ENCODE results near the gene UBASH3B.

Gene UBASH3B

DNA sequence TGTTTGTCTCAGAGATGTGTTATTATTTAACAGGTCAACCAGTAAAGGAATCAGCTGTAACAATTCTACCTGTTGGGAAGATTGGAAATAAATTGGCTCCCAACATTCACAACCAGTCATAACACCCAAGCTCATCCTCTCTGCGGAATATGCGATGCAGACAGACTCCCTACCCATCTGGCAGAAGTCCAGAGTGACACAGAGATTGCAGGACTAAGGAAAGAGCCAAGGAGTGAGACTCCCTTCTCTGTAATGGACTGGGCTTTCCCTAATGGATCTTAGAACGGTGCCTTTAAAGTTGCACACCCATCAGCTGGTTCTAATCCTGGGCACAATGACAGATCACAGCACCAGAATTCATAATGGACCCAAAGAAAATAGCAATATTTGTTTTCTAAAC, 27.8 kb upstream of the UBASH3B start:
- no peaks in the 10 kb centered on the region for H3K9me3 ChIP-seq (replicated peaks; ENCODE audit: insufficient read depth, low read length)
- DNase-seq, result no peak
- no peaks in the 10 kb centered on the region for H3K36me3 ChIP-seq (replicated peaks; ENCODE audit: insufficient read depth, low read length)
- no peak overlapping the region for H3K27ac ChIP-seq (ENCODE audit: low read length)
- no peak for TF ChIP-seq EZH2phosphoT487 (IDR thresholded peaks at IDR 0.05; ENCODE audit: low read length)
- no peaks in the 10 kb centered on the region for H4K20me1 ChIP-seq (ENCODE audit: insufficient read depth, low read length)
- H3K4me1 ChIP-seq (ENCODE audit: low read length), result no peaks in the 10 kb centered on the region
- no peak overlapping the region for H3K4me3 ChIP-seq (ENCODE audit: low read length)
- H3K27me3 ChIP-seq (replicated peaks; ENCODE audit: insufficient read depth, low read length), result no peaks in the 10 kb centered on the region
- no peaks in the 10 kb centered on the region for H3F3A ChIP-seq (ENCODE audit: insufficient read depth, low read length)
- no peak overlapping the region for H3K9ac ChIP-seq (ENCODE audit: low read length)
- H3K79me2 ChIP-seq (ENCODE audit: low read length), result no peaks in the 10 kb centered on the region
- no peak overlapping the region for H2AFZ ChIP-seq (ENCODE audit: low read length)
- no peak overlapping the region for H3K4me2 ChIP-seq (ENCODE audit: low read depth, low read length)
- H3K9me2 ChIP-seq (replicated peaks; ENCODE audit: insufficient read depth, low read length), result no peaks in the 10 kb centered on the region

DNA sequence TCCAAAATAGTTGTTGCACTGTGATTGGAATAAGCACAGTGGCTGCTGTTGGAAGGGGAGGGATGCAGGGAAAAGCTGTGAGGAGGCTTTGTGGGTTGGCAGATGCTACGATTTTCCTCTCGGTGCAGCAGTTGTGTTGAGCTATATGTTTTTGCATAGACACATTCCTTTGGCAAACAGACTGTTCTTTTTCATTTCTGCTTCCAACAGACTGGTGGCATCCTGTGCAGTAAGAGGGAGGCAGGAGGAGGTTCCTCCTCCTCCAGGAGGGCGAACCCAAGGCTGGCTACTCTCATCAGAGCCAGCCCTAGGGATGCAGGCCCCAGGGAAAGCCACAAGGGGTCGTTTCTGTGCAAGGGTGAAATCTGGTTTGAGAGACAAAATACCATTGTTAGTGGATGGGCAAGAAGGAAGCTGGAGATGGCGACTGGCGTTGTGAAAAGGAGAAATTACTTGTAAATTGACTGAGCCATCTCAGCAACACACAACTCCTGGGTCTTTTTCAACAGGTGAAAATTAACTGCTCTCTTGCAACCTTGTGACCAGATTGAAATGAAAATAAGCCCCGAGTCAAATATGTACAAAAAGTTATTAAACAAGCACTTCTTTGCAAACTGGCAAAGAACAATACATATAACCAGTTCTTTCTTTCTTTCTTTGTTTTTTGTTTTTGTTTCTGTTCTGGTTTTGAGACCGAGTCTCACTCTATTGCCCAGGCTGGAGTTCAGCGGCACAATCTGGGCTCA, 26.5 kb upstream of the UBASH3B start:
- Histone ChIP-seq H3K4me3 (ENCODE audit: low read length) (no peak overlapping the region), H3K36me3 (replicated peaks; ENCODE audit: insufficient read depth, low read length) (no peaks in the 10 kb centered on the region), H3K27me3 (replicated peaks; ENCODE audit: insufficient read depth, low read length) (no peaks in the 10 kb centered on the region), H3K79me2 (ENCODE audit: low read length) (no peaks in the 10 kb centered on the region), H2AFZ (ENCODE audit: low read length) (peak overlapping the region; percentile 43; the same call in 1 of the 2 replicates), H3K9me2 (replicated peaks; ENCODE audit: insufficient read depth, low read length) (no peaks in the 10 kb centered on the region), H3K4me2 (ENCODE audit: low read depth, low read length) (no peak overlapping the region; the same call in 1 of the 2 replicates), H4K20me1 (ENCODE audit: insufficient read depth, low read length) (no peaks in the 10 kb centered on the region), H3K9ac (ENCODE audit: low read length) (no peak overlapping the region), H3K9me3 (replicated peaks; ENCODE audit: insufficient read depth, low read length) (no peaks in the 10 kb centered on the region), H3F3A (ENCODE audit: insufficient read depth, low read length) (no peaks in the 10 kb centered on the region), H3K27ac (ENCODE audit: low read length) (no peak overlapping the region), H3K4me1 (ENCODE audit: low read length) (no peaks in the 10 kb centered on the region)
- peak; percentile 66 for DNase-seq
- peak; percentile 85 for TF ChIP-seq CTCF (IDR thresholded peaks at IDR 0.05; ENCODE audit: low read length)
- TF ChIP-seq EZH2phosphoT487 (IDR thresholded peaks at IDR 0.05; ENCODE audit: low read length), result no peak

GRCh38 chr11:122632181-122632824, 23.2 kb upstream of the UBASH3B start:
- H3K27me3 ChIP-seq (replicated peaks; ENCODE audit: insufficient read depth, low read length), result no peaks in the 10 kb centered on the region
- no peak overlapping the region for H3K9ac ChIP-seq (ENCODE audit: low read length)
- no peak overlapping the region for H3K27ac ChIP-seq (ENCODE audit: low read length)
- TF ChIP-seq CTCF (IDR thresholded peaks at IDR 0.05; ENCODE audit: low read length) (no peak), EZH2phosphoT487 (IDR thresholded peaks at IDR 0.05; ENCODE audit: low read length) (no peak), EZH2 (optimal IDR thresholded peaks at IDR 0.05; ENCODE audit: low read depth, low read length) (no peak)
- H3K4me1 ChIP-seq (ENCODE audit: low read length), result no peaks in the 10 kb centered on the region
- H3K9me3 ChIP-seq (replicated peaks; ENCODE audit: insufficient read depth, low read length), result no peaks in the 10 kb centered on the region
- no peak overlapping the region for H3K4me2 ChIP-seq (ENCODE audit: low read depth, low read length)
- no peaks in the 10 kb centered on the region for H4K20me1 ChIP-seq (ENCODE audit: insufficient read depth, low read length)
- no peak overlapping the region for H3K4me3 ChIP-seq (ENCODE audit: low read length)
- no peaks in the 10 kb centered on the region for H3K9me2 ChIP-seq (replicated peaks; ENCODE audit: insufficient read depth, low read length)
- no peak overlapping the region for H2AFZ ChIP-seq (ENCODE audit: low read length)
- H3K36me3 ChIP-seq (replicated peaks; ENCODE audit: insufficient read depth, low read length), result no peaks in the 10 kb centered on the region
- no peaks in the 10 kb centered on the region for H3K79me2 ChIP-seq (ENCODE audit: low read length)
- no peak for DNase-seq
- H3F3A ChIP-seq (ENCODE audit: insufficient read depth, low read length), result no peaks in the 10 kb centered on the region

Measured in MM.1S (cell line).